ENCODE data around the gene SYT8. TPM values are rescaled to one million over a fixed set of nuclear protein-coding genes. Genes with fewer than 3 reads are reported as not detected.

SYT8 gene
- total and polyA plus RNA-seq, 2 of the 8 experiments (the other 6 are each of a cell fraction or from before 2014, with no cell fraction given): not detected

GRCh38 chr11:1883346-1884302, 48.8 kb downstream of the SYT8 start (continued):
- TF ChIP-seq, protein P1, sequence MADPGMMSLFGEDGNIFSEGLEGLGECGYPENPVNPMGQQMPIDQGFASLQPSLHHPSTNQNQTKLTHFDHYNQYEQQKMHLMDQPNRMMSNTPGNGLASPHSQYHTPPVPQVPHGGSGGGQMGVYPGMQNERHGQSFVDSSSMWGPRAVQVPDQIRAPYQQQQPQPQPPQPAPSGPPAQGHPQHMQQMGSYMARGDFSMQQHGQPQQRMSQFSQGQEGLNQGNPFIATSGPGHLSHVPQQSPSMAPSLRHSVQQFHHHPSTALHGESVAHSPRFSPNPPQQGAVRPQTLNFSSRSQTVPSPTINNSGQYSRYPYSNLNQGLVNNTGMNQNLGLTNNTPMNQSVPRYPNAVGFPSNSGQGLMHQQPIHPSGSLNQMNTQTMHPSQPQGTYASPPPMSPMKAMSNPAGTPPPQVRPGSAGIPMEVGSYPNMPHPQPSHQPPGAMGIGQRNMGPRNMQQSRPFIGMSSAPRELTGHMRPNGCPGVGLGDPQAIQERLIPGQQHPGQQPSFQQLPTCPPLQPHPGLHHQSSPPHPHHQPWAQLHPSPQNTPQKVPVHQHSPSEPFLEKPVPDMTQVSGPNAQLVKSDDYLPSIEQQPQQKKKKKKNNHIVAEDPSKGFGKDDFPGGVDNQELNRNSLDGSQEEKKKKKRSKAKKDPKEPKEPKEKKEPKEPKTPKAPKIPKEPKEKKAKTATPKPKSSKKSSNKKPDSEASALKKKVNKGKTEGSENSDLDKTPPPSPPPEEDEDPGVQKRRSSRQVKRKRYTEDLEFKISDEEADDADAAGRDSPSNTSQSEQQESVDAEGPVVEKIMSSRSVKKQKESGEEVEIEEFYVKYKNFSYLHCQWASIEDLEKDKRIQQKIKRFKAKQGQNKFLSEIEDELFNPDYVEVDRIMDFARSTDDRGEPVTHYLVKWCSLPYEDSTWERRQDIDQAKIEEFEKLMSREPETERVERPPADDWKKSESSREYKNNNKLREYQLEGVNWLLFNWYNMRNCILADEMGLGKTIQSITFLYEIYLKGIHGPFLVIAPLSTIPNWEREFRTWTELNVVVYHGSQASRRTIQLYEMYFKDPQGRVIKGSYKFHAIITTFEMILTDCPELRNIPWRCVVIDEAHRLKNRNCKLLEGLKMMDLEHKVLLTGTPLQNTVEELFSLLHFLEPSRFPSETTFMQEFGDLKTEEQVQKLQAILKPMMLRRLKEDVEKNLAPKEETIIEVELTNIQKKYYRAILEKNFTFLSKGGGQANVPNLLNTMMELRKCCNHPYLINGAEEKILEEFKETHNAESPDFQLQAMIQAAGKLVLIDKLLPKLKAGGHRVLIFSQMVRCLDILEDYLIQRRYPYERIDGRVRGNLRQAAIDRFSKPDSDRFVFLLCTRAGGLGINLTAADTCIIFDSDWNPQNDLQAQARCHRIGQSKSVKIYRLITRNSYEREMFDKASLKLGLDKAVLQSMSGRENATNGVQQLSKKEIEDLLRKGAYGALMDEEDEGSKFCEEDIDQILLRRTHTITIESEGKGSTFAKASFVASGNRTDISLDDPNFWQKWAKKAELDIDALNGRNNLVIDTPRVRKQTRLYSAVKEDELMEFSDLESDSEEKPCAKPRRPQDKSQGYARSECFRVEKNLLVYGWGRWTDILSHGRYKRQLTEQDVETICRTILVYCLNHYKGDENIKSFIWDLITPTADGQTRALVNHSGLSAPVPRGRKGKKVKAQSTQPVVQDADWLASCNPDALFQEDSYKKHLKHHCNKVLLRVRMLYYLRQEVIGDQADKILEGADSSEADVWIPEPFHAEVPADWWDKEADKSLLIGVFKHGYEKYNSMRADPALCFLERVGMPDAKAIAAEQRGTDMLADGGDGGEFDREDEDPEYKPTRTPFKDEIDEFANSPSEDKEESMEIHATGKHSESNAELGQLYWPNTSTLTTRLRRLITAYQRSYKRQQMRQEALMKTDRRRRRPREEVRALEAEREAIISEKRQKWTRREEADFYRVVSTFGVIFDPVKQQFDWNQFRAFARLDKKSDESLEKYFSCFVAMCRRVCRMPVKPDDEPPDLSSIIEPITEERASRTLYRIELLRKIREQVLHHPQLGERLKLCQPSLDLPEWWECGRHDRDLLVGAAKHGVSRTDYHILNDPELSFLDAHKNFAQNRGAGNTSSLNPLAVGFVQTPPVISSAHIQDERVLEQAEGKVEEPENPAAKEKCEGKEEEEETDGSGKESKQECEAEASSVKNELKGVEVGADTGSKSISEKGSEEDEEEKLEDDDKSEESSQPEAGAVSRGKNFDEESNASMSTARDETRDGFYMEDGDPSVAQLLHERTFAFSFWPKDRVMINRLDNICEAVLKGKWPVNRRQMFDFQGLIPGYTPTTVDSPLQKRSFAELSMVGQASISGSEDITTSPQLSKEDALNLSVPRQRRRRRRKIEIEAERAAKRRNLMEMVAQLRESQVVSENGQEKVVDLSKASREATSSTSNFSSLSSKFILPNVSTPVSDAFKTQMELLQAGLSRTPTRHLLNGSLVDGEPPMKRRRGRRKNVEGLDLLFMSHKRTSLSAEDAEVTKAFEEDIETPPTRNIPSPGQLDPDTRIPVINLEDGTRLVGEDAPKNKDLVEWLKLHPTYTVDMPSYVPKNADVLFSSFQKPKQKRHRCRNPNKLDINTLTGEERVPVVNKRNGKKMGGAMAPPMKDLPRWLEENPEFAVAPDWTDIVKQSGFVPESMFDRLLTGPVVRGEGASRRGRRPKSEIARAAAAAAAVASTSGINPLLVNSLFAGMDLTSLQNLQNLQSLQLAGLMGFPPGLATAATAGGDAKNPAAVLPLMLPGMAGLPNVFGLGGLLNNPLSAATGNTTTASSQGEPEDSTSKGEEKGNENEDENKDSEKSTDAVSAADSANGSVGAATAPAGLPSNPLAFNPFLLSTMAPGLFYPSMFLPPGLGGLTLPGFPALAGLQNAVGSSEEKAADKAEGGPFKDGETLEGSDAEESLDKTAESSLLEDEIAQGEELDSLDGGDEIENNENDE (IDR thresholded peaks at IDR 0.05; ENCODE audit: insufficient replicate concordance, low read length): no peak
- TF ChIP-seq JUND (IDR thresholded peaks at IDR 0.05; ENCODE audit: low read length) (no peak), SP1 (IDR thresholded peaks at IDR 0.05; ENCODE audit: low read depth, low read length) (no peak), SAP30 (IDR thresholded peaks at IDR 0.05; ENCODE audit: insufficient read depth, insufficient replicate concordance, low read length) (no peak), EGR1 (IDR thresholded peaks at IDR 0.05; ENCODE audit: borderline replicate concordance, low read depth, low read length) (no peak), KDM4A (IDR thresholded peaks at IDR 0.05; ENCODE audit: low read depth, low read length, severe bottlenecking) (no peak)
